Neural cell (in vitro differentiated cells): ENCODE results near the gene PARP15. TPM values are rescaled to one million over a fixed set of nuclear protein-coding genes. Genes with fewer than 3 reads are reported as not detected.

Experiments
- H2AFZ ChIP-seq: fragments of 200-600, 300-800 bp; sonication (generic), shearing (Covaris generic); 2 replicates; pipeline ENCODE4 v1.6.0; 2014; ENCODE audit warnings: low read depth, mild to moderate bottlenecking, antibody characterized with exemption, low read length, moderate library complexity
- H3F3A ChIP-seq: fragments of 200-600 bp; shearing (Covaris generic); 2 replicates; pipeline ENCODE4 v1.6.1; 2016; ENCODE audit warnings: mild to moderate bottlenecking, moderate library complexity, mixed read lengths, antibody characterized with exemption, low read length; ENCODE audit not compliant: insufficient read depth, poor library complexity, severe bottlenecking
- H3K27ac ChIP-seq: fragments of 200-600, 300-800 bp; sonication (generic), shearing (Covaris generic); 2 replicates; pipeline ENCODE4 v1.5.1; 2014; ENCODE audit warnings: mild to moderate bottlenecking, low read length, moderate library complexity
- H3K27me3 ChIP-seq: fragments of 300-800, 200-600 bp; sonication (generic), shearing (Covaris generic); 2 replicates; pipeline ENCODE4 v1.6.0; 2014; ENCODE audit warnings: mild to moderate bottlenecking, low read depth, low read length, moderate library complexity; ENCODE audit not compliant: insufficient read depth
- H3K36me3 ChIP-seq: fragments of 300-800, 200-600 bp; sonication (generic), shearing (Covaris generic); 2 replicates; pipeline ENCODE4 v1.5.1; 2014; ENCODE audit warnings: mild to moderate bottlenecking, antibody characterized with exemption, low read length, moderate library complexity; ENCODE audit not compliant: insufficient read depth
- H3K4me2 ChIP-seq: fragments of 300-800, 200-600 bp; sonication (generic), shearing (Covaris generic); 2 replicates; pipeline ENCODE4 v1.6.0; 2014; ENCODE audit warnings: mild to moderate bottlenecking, low read length
- H3K4me3 ChIP-seq: fragments of 300-800, 200-600 bp; sonication (generic), shearing (Covaris generic); 2 replicates; pipeline ENCODE4 v1.5.1; 2014; ENCODE audit warnings: mild to moderate bottlenecking, low read length, moderate library complexity
- H3K79me2 ChIP-seq: fragments of 200-600 bp; shearing (Covaris generic); replicated peaks from 2 replicates; pipeline ENCODE4 v1.6.0; 2014; ENCODE audit warnings: mild to moderate bottlenecking, low read length, moderate library complexity; ENCODE audit not compliant: insufficient read depth
- H3K9ac ChIP-seq: fragments of 300-800, 200-600 bp; sonication (generic), shearing (Covaris generic); 2 replicates; pipeline ENCODE4 v1.6.1; 2016; ENCODE audit warnings: mild to moderate bottlenecking, low read length, mixed read lengths
- H3K9me2 ChIP-seq: fragments of 200-600 bp; shearing (Covaris generic); 2 replicates; pipeline ENCODE4 v1.6.1; 2016; ENCODE audit warnings: mild to moderate bottlenecking, low read length, mixed read lengths; ENCODE audit not compliant: insufficient read depth
- H3K9me3 ChIP-seq: fragments of 200-600, 300-800 bp; sonication (generic), shearing (Covaris generic); 2 replicates; pipeline ENCODE4 v1.6.1; 2016; ENCODE audit warnings: mild to moderate bottlenecking, mixed run types, low read length, moderate library complexity, mixed read lengths
- H4K20me1 ChIP-seq: fragments of 200-600 bp; shearing (Covaris generic); 2 replicates; pipeline ENCODE4 v1.6.1; 2016; ENCODE audit warnings: mild to moderate bottlenecking, mixed run types; ENCODE audit not compliant: insufficient read depth
- CTCF ChIP-seq: fragments of 450-650 bp; IDR thresholded peaks from 2 replicates; pipeline ENCODE4 v1.5.1; 2014; ENCODE audit warnings: antibody characterized with exemption, mild to moderate bottlenecking, moderate library complexity; ENCODE audit not compliant: poor library complexity, severe bottlenecking
- EP300 ChIP-seq: fragments of 450-650 bp; conservative IDR thresholded peaks from 2 replicates; pipeline ENCODE4 v1.6.1; 2014; ENCODE audit warnings: antibody characterized with exemption, mild to moderate bottlenecking, moderate library complexity; ENCODE audit not compliant: poor library complexity, severe bottlenecking
- EZH2 ChIP-seq: fragments of 200-600, 300-800 bp; shearing (Covaris generic), sonication (generic); IDR thresholded peaks from 2 replicates; pipeline ENCODE4 v1.6.1; 2014; ENCODE audit warnings: antibody characterized with exemption, low read length, borderline replicate concordance, mild to moderate bottlenecking; ENCODE audit not compliant: insufficient read depth, poor library complexity, severe bottlenecking
- MXI1 ChIP-seq: fragments of 450-650 bp; conservative IDR thresholded peaks from 2 replicates; pipeline ENCODE4 v1.6.1; 2014; ENCODE audit warnings: antibody characterized with exemption, mild to moderate bottlenecking; ENCODE audit not compliant: poor library complexity, severe bottlenecking
- POLR2AphosphoS5 ChIP-seq: IDR thresholded peaks from 2 replicates; pipeline ENCODE4 v1.6.1; 2012
- RAD21 ChIP-seq: fragments of 450-650 bp; conservative IDR thresholded peaks from 2 replicates; pipeline ENCODE4 v1.6.1; 2014; ENCODE audit warnings: antibody characterized with exemption, mild to moderate bottlenecking, moderate library complexity
- REST ChIP-seq: IDR thresholded peaks from 2 replicates; pipeline ENCODE4 v1.6.1; 2012; ENCODE audit warnings: borderline replicate concordance
- SMC3 ChIP-seq: fragments of 450-650 bp; conservative IDR thresholded peaks from 2 replicates; pipeline ENCODE4 v1.6.1; 2014; ENCODE audit warnings: antibody characterized with exemption, mild to moderate bottlenecking, moderate library complexity; ENCODE audit not compliant: poor library complexity
- TAF1 ChIP-seq: IDR thresholded peaks from 2 replicates; pipeline ENCODE4 v1.6.1; 2012; ENCODE audit warnings: low read depth
- polyA plus RNA-seq: library from polyadenylated mRNA; depleted of rRNA; stranded (reverse); fragments of >200 nt; gene quantifications from 2 replicates; pipeline ENCODE4 v1.2.3, GENCODE V29; 2014

Gene PARP15
- polyA plus RNA-seq, 1 donor from 2014 or later = not detected

GRCh38 chr3:122603056-122603455, 25.6 kb downstream of the PARP15 start:
- Histone ChIP-seq H3K9ac (no peak overlapping the region), H3K9me3 (no peaks in the 10 kb centered on the region), H2AFZ (no peak overlapping the region), H3K27ac (no peak overlapping the region), H3K36me3 (no peaks in the 10 kb centered on the region), H3K79me2 (no peaks in the 10 kb centered on the region), H3F3A (no peaks in the 10 kb centered on the region), H3K4me2 (no peak overlapping the region), H3K4me3 (no peak overlapping the region), H3K27me3 (no peaks in the 10 kb centered on the region), H3K9me2 (no peaks in the 10 kb centered on the region), H4K20me1 (no peaks in the 10 kb centered on the region)
- TF ChIP-seq EP300 = no peak
- no peak for TF ChIP-seq CTCF
- no peak for TF ChIP-seq RAD21

GRCh38 chr3:122606330-122606729, 28.9 kb downstream of the PARP15 start:
- Histone ChIP-seq H3K9ac (no peak overlapping the region), H3K9me3 (no peaks in the 10 kb centered on the region), H3K27me3 (no peaks in the 10 kb centered on the region), H3K4me2 (no peak overlapping the region), H2AFZ (no peak overlapping the region), H3K36me3 (no peaks in the 10 kb centered on the region), H3K4me3 (no peak overlapping the region), H3F3A (no peaks in the 10 kb centered on the region), H3K27ac (no peak overlapping the region), H3K9me2 (no peaks in the 10 kb centered on the region), H3K79me2 (no peaks in the 10 kb centered on the region), H4K20me1 (no peaks in the 10 kb centered on the region)
- TF ChIP-seq EP300 (no peak), SMC3 (no peak), EZH2 (no peak), CTCF (no peak), MXI1 (no peak), TAF1 (no peak), POLR2AphosphoS5 (no peak), RAD21 (no peak), REST (no peak)
